K562 treated with DMSO at 1 percent for 4 hours (cell line): ENCODE results near the gene MSX2. TPM values are rescaled to one million over a fixed set of nuclear protein-coding genes. Genes with fewer than 3 reads are reported as not detected.

Experiments used
- total RNA-seq: library from RNA; unstranded; fragments of 300-600 nt; gene quantifications from 2 replicates; pipeline ENCODE4 v1.2.3, GENCODE V29; 2022; ENCODE audit not compliant: insufficient read depth

The MSX2 gene
- not detected in 2 replicates for total RNA-seq

GRCh38 chr5:174724484-174725260 is at the start of gene MSX2:
MSX2 (plus strand) TSS chr5:174724582; CDS start chr5:174724660, 78 bp downstream.

